Measurements from ENCODE around the gene ORC2.

GRCh38 chr2:200964498-200964897 lies 1.0 kb upstream of the ORC2 start:
- no peak for TF ChIP-seq REST (IDR thresholded peaks at IDR 0.05)
- no peak for TF ChIP-seq EP300 (IDR thresholded peaks at IDR 0.05)
- TF ChIP-seq HDAC2 (IDR thresholded peaks at IDR 0.05): no peak
- TF ChIP-seq CTCF (IDR thresholded peaks at IDR 0.05): no peak
- TF ChIP-seq ESRRA (IDR thresholded peaks at IDR 0.05; ENCODE audit: borderline replicate concordance, low read length): no peak
- no peak for TF ChIP-seq POLR2A (IDR thresholded peaks at IDR 0.05; ENCODE audit: low read length)
- no peak for TF ChIP-seq RFX5 (IDR thresholded peaks at IDR 0.05)
- no peak for TF ChIP-seq KDM5A (IDR thresholded peaks at IDR 0.05)
- TF ChIP-seq MAX (IDR thresholded peaks at IDR 0.05): no peak
- no peak for TF ChIP-seq JUN (IDR thresholded peaks at IDR 0.05)
- TF ChIP-seq ATOH8 (CRISPR knock-in tag; IDR thresholded peaks at IDR 0.05; ENCODE audit: low read depth): no peak
